Mesendoderm (in vitro differentiated cells): ENCODE data around the gene DYDC1.
A peak's percentile ranks its signal among the peaks of the same experiment; 100 is the strongest.

ENCODE experiments used
- DNase-seq: peaks from one replicate; pipeline ENCODE4 v3.0.0; 2013
- H2AK5ac ChIP-seq: 2 replicates; pipeline ENCODE4 v1.6.1; 2013; ENCODE audit warnings: low read length, inconsistent platforms
- H2BK120ac ChIP-seq: 2 replicates; pipeline ENCODE4 v1.6.1; 2013; ENCODE audit warnings: low read depth, mild to moderate bottlenecking, low read length, moderate library complexity, mixed read lengths
- H2BK15ac ChIP-seq: replicated peaks from 2 replicates; pipeline ENCODE4 v1.6.1; 2013; ENCODE audit warnings: low read depth, mild to moderate bottlenecking, moderate library complexity
- H2BK5ac ChIP-seq: 2 replicates; pipeline ENCODE4 v1.6.1; 2013; ENCODE audit warnings: low read length, inconsistent platforms
- H3K18ac ChIP-seq: 2 replicates; pipeline ENCODE4 v1.6.1; 2013; ENCODE audit warnings: mild to moderate bottlenecking, low read length, mixed read lengths
- H3K23ac ChIP-seq: one replicate; pipeline ENCODE4 v1.6.1; 2013; ENCODE audit warnings: low read length
- H3K27ac ChIP-seq: 2 replicates; pipeline ENCODE4 v1.5.1; 2013; ENCODE audit warnings: low read depth, mild to moderate bottlenecking, inconsistent platforms, low read length, moderate library complexity
- H3K27me3 ChIP-seq: 2 replicates; pipeline ENCODE4 v1.6.1; 2013; ENCODE audit warnings: low read length, control low read depth, mild to moderate bottlenecking, inconsistent platforms; ENCODE audit not compliant: insufficient read depth, poor library complexity
- H3K36me3 ChIP-seq: 2 replicates; pipeline ENCODE4 v1.6.1; 2013; ENCODE audit warnings: low read length, inconsistent platforms; ENCODE audit not compliant: control insufficient read depth, insufficient read depth
- H3K4ac ChIP-seq: one replicate; pipeline ENCODE4 v1.6.1; 2013; ENCODE audit warnings: low read depth, mild to moderate bottlenecking, low read length, moderate library complexity
- H3K4me1 ChIP-seq: 2 replicates; pipeline ENCODE4 v1.6.1; 2013; ENCODE audit warnings: low read depth, low read length, inconsistent platforms; ENCODE audit not compliant: control insufficient read depth
- H3K4me2 ChIP-seq: 2 replicates; pipeline ENCODE4 v1.6.1; 2013; ENCODE audit warnings: low read length
- H3K4me3 ChIP-seq: 2 replicates; pipeline ENCODE4 v1.5.1; 2013; ENCODE audit warnings: mild to moderate bottlenecking, low read length
- H3K56ac ChIP-seq: one replicate; pipeline ENCODE4 v1.6.1; 2013; ENCODE audit warnings: low read length
- H3K79me1 ChIP-seq: 2 replicates; pipeline ENCODE4 v1.6.1; 2013; ENCODE audit warnings: low read length, inconsistent platforms
- H3K79me2 ChIP-seq: 2 replicates; pipeline ENCODE4 v1.6.1; 2013; ENCODE audit warnings: mild to moderate bottlenecking, low read length; ENCODE audit not compliant: control insufficient read depth, insufficient read depth
- H3K9ac ChIP-seq: 2 replicates; pipeline ENCODE4 v1.6.1; 2013; ENCODE audit warnings: low read length, inconsistent platforms
- H4K5ac ChIP-seq: one replicate; pipeline ENCODE4 v1.6.1; 2013; ENCODE audit warnings: low read length
- H4K8ac ChIP-seq: one replicate; pipeline ENCODE4 v1.6.1; 2013; ENCODE audit warnings: low read depth, mild to moderate bottlenecking, control low read depth, low read length, moderate library complexity
- WGBS: extraction: QIAGEN DNeasy Blood & Tissue Kit; methylation state at CpG from one replicate; pipeline ENCODE4 v1.1.7; 2013; ENCODE audit warnings: low lambda C conversion rate, missing lambda C conversion rate; ENCODE audit not compliant: insufficient coverage; ENCODE audit errors: extremely low coverage; 5-methylcytosine and 5-hydroxymethylcytosine counted together

The DYDC1 gene

GRCh38 chr10:80289451-80290287, 66.9 kb downstream of the DYDC1 start, which contains the start of gene MAT1A:
Gene MAT1A, minus strand, starts transcription at chr10:80289658. Its CDS starts 235 bp downstream, at chr10:80289423.
- H3K36me3 ChIP-seq: no peaks in the 10 kb centered on the region
- H3K79me2 ChIP-seq: no peaks in the 10 kb centered on the region
- no peak within 1 kb of the TSS for H4K8ac ChIP-seq
- H3K4me3 ChIP-seq: no peak within 1 kb of the TSS
- H3K56ac ChIP-seq: no peak within 1 kb of the TSS
- H3K9ac ChIP-seq: no peak within 1 kb of the TSS
- no peak within 1 kb of the TSS for H2BK120ac ChIP-seq
- peaks cover 2% of the 10 kb centered on the region for H3K4me1 ChIP-seq
- no peak within 1 kb of the TSS for H3K27ac ChIP-seq
- no peak within 1 kb of the TSS for H3K4ac ChIP-seq
- no peak within 1 kb of the TSS for H3K18ac ChIP-seq
- no peaks in the 10 kb centered on the region for H3K27me3 ChIP-seq
- no peak within 1 kb of the TSS for H3K23ac ChIP-seq
- H2AK5ac ChIP-seq: no peak within 1 kb of the TSS
- no peak within 1 kb of the TSS for H4K5ac ChIP-seq
- H3K4me2 ChIP-seq: no peak within 1 kb of the TSS
- WGBS: no CpG with 5 or more reads among the region's 9 CpGs
- no peaks in the 10 kb centered on the region for H3K79me1 ChIP-seq
- H2BK5ac ChIP-seq: no peak within 1 kb of the TSS
- no peak within 1 kb of the TSS for H2BK15ac ChIP-seq
- peak; percentile 75 for DNase-seq

GRCh38 chr10:80288849-80289248, 67.7 kb downstream of the DYDC1 start:
- H2BK120ac ChIP-seq: no peak overlapping the region
- H3K56ac ChIP-seq: no peak overlapping the region
- DNase-seq: peak; percentile 24
- no peaks in the 10 kb centered on the region for H3K27me3 ChIP-seq
- peaks cover 2% of the 10 kb centered on the region for H3K4me1 ChIP-seq
- no peak overlapping the region for H2BK15ac ChIP-seq
- WGBS: no CpG with 5 or more reads among the region's 5 CpGs
- H3K23ac ChIP-seq: no peak overlapping the region
- no peak overlapping the region for H3K4ac ChIP-seq
- H3K79me1 ChIP-seq: no peaks in the 10 kb centered on the region
- H3K9ac ChIP-seq: no peak overlapping the region
- H2BK5ac ChIP-seq: no peak overlapping the region
- no peak overlapping the region for H4K5ac ChIP-seq
- H4K8ac ChIP-seq: no peak overlapping the region
- no peak overlapping the region for H3K18ac ChIP-seq
- no peak overlapping the region for H3K4me2 ChIP-seq
- no peaks in the 10 kb centered on the region for H3K79me2 ChIP-seq
- H3K27ac ChIP-seq: no peak overlapping the region
- H3K4me3 ChIP-seq: no peak overlapping the region
- H2AK5ac ChIP-seq: no peak overlapping the region
- H3K36me3 ChIP-seq: no peaks in the 10 kb centered on the region
